Uterus (tissue), 2 donors: ENCODE measurements around the gene SPATC1L.

Experiments used
- CTCF ChIP-seq, 4 experiments: fragments of 200-600 bp in 2 of 4; fragments of 450-650 bp in 2 of 4; sonication (generic) in 2 of 4; IDR thresholded peaks; one replicate each; pipeline ENCODE4 v1.5.1; 2016 to 2019; ENCODE audit warnings: antibody characterized with exemption in 4 of 4, mild to moderate bottlenecking in 2 of 4, moderate library complexity in 1 of 4
- POLR2A ChIP-seq, 2 donors: fragments of 450-650 bp; IDR thresholded peaks; one replicate each; pipeline ENCODE4 v1.6.1; 2016; ENCODE audit warnings: antibody characterized with exemption in 2 of 2, mild to moderate bottlenecking in 1 of 2, moderate library complexity in 1 of 2

GRCh38 chr21:46151261-46151988 is 32.8 kb downstream of the SPATC1L start:
- TF ChIP-seq CTCF (IDR thresholded peaks at IDR 0.05) (no peak), POLR2A (IDR thresholded peaks at IDR 0.05) (no peak)
